GM12891 (cell line): Measurements from ENCODE around the gene KRT28.

Experiments
- PAX5 ChIP-seq: IDR thresholded peaks from 2 replicates; pipeline ENCODE4 v1.6.1; 2011; ENCODE audit warnings: low read length, moderate library complexity, mild to moderate bottlenecking; ENCODE audit not compliant: insufficient read depth, severe bottlenecking
- POLR2A ChIP-seq: IDR thresholded peaks from 2 replicates; pipeline ENCODE4 v1.6.1; 2011; ENCODE audit warnings: low read depth, low read length, control low read depth
- POLR2AphosphoS5 ChIP-seq: IDR thresholded peaks from 2 replicates; pipeline ENCODE4 v1.6.1; 2011; ENCODE audit warnings: low read depth, low read length, control low read depth
- POU2F2 ChIP-seq: IDR thresholded peaks from 2 replicates; pipeline ENCODE4 v1.6.1; 2011; ENCODE audit warnings: low read depth, mild to moderate bottlenecking, control low read depth, low read length, moderate library complexity
- SPI1 ChIP-seq: IDR thresholded peaks from 2 replicates; pipeline ENCODE4 v1.6.1; 2011; ENCODE audit warnings: low read depth, low read length, control low read depth
- TAF1 ChIP-seq: IDR thresholded peaks from 2 replicates; pipeline ENCODE4 v1.6.1; 2011; ENCODE audit warnings: low read depth, low read length, control low read depth

DNA sequence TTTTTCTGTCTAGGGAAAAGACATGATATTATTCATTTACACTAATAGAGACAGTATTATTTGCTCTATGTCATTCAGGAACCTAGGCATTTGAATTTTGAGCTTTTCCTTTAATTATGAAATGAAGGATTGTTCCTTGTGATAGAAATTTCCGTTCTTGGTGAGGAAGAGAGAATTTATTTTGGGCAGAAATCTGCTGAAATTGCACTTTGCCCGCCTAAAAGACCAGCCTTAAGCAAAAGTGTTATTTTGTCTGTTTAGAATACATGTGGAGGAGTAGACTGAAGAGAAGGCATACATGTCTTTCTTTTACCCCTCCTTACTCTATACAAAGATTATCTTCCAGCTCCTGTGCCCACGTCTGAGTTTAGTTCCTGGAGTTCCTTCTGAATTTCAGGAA is 39.4 kb upstream of the KRT28 start:
- TF ChIP-seq POLR2AphosphoS5 (no peak), POLR2A (no peak), PAX5 (no peak), TAF1 (no peak), SPI1 (no peak), POU2F2 (no peak)
